KMS-11 (cell line): ENCODE data around the gene TIMM8A.
A peak's percentile ranks its signal among the peaks of the same experiment; 100 is the strongest.

ENCODE experiments used
- H2AFZ ChIP-seq: fragments of 200-600 bp; sonication (generic); 2 replicates; pipeline ENCODE4 v1.6.1; 2016; ENCODE audit warnings: antibody characterized with exemption, mixed run types, low read depth
- H3K27ac ChIP-seq: fragments of 200-600 bp; sonication (generic); 2 replicates; pipeline ENCODE4 v1.6.1; 2016; ENCODE audit warnings: mild to moderate bottlenecking, mixed run types
- H3K27me3 ChIP-seq: fragments of 200-600 bp; sonication (generic); 2 replicates; pipeline ENCODE4 v1.6.1; 2017; ENCODE audit warnings: mild to moderate bottlenecking, low read depth, mixed run types, moderate library complexity; ENCODE audit not compliant: insufficient read depth
- H3K36me3 ChIP-seq: fragments of 200-600 bp; sonication (generic); 2 replicates; pipeline ENCODE4 v1.6.1; 2017; ENCODE audit warnings: mild to moderate bottlenecking, mixed run types; ENCODE audit not compliant: insufficient read depth
- H3K4me1 ChIP-seq: fragments of 200-600 bp; sonication (generic); 2 replicates; pipeline ENCODE4 v1.6.1; 2016; ENCODE audit warnings: mild to moderate bottlenecking, low read depth, mixed run types; ENCODE audit not compliant: poor library complexity, severe bottlenecking
- H3K4me2 ChIP-seq: fragments of 200-600 bp; sonication (generic); 2 replicates; pipeline ENCODE4 v1.7.0; 2016; ENCODE audit warnings: mild to moderate bottlenecking, mixed run types
- H3K4me3 ChIP-seq: fragments of 200-600 bp; sonication (generic); IDR thresholded peaks from 2 replicates; pipeline ENCODE4 v1.6.1; 2017; ENCODE audit warnings: low read depth, low read length, mixed read lengths; ENCODE audit not compliant: insufficient read depth
- H3K79me2 ChIP-seq: fragments of 200-600 bp; sonication (generic); 2 replicates; pipeline ENCODE4 v1.6.1; 2016; ENCODE audit warnings: low read depth, mixed run types; ENCODE audit not compliant: insufficient read depth
- H3K9ac ChIP-seq: fragments of 200-600 bp; sonication (generic); 2 replicates; pipeline ENCODE4 v1.6.1; 2016; ENCODE audit warnings: mild to moderate bottlenecking, mixed run types
- H4K20me1 ChIP-seq: fragments of 200-600 bp; sonication (generic); 2 replicates; pipeline ENCODE4 v1.6.1; 2016; ENCODE audit warnings: mild to moderate bottlenecking, mixed run types; ENCODE audit not compliant: insufficient read depth
- CTCF ChIP-seq: fragments of 200-600 bp; sonication (generic); conservative IDR thresholded peaks from 2 replicates; pipeline ENCODE4 v1.6.1; 2017; ENCODE audit warnings: low read depth, mild to moderate bottlenecking, antibody characterized with exemption, low read length, moderate library complexity, mixed read lengths

The TIMM8A gene

GRCh38 chrX:101386542-101386885 lies 38.0 kb upstream of the TIMM8A start:
- no peak for TF ChIP-seq CTCF
- Histone ChIP-seq H3K9ac (no peak overlapping the region), H3K27ac (no peak overlapping the region), H3K79me2 (peaks cover 7% of the 10 kb centered on the region), H3K4me2 (no peak overlapping the region), H3K36me3 (peaks cover 3% of the 10 kb centered on the region; the same call in 1 of the 2 replicates), H3K4me1 (peaks cover 16% of the 10 kb centered on the region), H3K4me3 (no peak overlapping the region), H2AFZ (no peak overlapping the region), H4K20me1 (no peaks in the 10 kb centered on the region), H3K27me3 (no peaks in the 10 kb centered on the region)

- Histone ChIP-seq H3K27ac (no peak within 1 kb of the TSS), H2AFZ (no peak within 1 kb of the TSS), H3K4me3 (no peak within 1 kb of the TSS), H3K9ac (no peak within 1 kb of the TSS), H3K27me3 (no peaks in the 10 kb centered on the region), H4K20me1 (no peaks in the 10 kb centered on the region), H3K4me1 (peaks cover 16% of the 10 kb centered on the region), H3K4me2 (no peak within 1 kb of the TSS), H3K36me3 (no peaks in the 10 kb centered on the region), H3K79me2 (peaks cover 1% of the 10 kb centered on the region)
- TF ChIP-seq CTCF: no peak
Measured at GRCh38 chrX:101385795-101386541, 37.4 kb upstream of the TIMM8A start, which contains the start of gene BTK. Gene BTK, minus strand, starts transcription at chrX:101386191. Its CDS starts 10,907 bp downstream, at chrX:101375284.

- no peaks in the 10 kb centered on the region for H3K36me3 ChIP-seq
- H3K27ac ChIP-seq: no peak overlapping the region
- H4K20me1 ChIP-seq: no peaks in the 10 kb centered on the region
- H3K4me3 ChIP-seq: no peak overlapping the region
- TF ChIP-seq CTCF: no peak
- no peaks in the 10 kb centered on the region for H3K79me2 ChIP-seq
- H3K27me3 ChIP-seq: no peaks in the 10 kb centered on the region
- peaks cover 16% of the 10 kb centered on the region for H3K4me1 ChIP-seq
- H2AFZ ChIP-seq: no peak overlapping the region
- no peak overlapping the region for H3K4me2 ChIP-seq
- H3K9ac ChIP-seq: no peak overlapping the region
Measured at GRCh38 chrX:101385026-101385684, 36.6 kb upstream of the TIMM8A start.

DNA sequence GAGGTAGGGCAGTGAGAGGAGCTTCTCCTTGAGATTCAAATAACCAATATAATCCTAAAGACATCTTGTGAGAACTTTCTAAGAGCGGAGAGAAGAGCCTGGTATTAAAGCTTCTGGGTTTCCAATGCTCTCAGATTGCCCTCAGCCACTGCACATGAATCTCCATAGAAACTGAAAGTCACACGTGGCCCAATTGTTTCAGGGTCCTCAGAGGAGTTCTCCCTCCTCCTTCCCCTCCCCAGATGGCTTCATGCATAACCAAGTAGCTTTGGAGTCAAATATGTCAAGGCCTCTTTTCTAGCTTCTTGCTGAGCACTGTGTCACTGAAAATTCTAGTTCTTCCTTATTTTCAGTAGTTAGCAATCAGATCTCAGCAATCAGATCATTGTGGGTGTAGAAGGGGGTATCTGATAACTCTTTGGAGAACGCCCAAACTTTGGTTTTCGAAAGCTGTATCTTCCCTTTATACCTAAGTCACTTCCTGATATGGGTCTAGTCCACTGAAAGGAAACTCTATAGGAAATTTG lies 35.2 kb upstream of the TIMM8A start:
- Histone ChIP-seq H2AFZ (peak overlapping the region; percentile 75), H3K79me2 (no peaks in the 10 kb centered on the region), H3K36me3 (no peaks in the 10 kb centered on the region), H3K4me3 (no peak overlapping the region), H3K4me1 (peaks cover 16% of the 10 kb centered on the region), H4K20me1 (no peaks in the 10 kb centered on the region), H3K4me2 (peak overlapping the region; percentile 86), H3K27me3 (no peaks in the 10 kb centered on the region), H3K9ac (peak overlapping the region; percentile 27; the same call in 1 of the 2 replicates), H3K27ac (peak overlapping the region; percentile 38; the same call in 1 of the 2 replicates)
- TF ChIP-seq CTCF: no peak
